ENCODE results near the gene CCT7.
A peak's percentile ranks its signal among the peaks of the same experiment; 100 is the strongest.

Gene CCT7

GRCh38 chr2:73268366-73268829 is 34.3 kb downstream of the CCT7 start:
- Histone ChIP-seq H3K27me3 (ENCODE audit: control insufficient read depth, insufficient read depth, low read length) (peaks cover 6% of the 10 kb centered on the region), H3K9ac (ENCODE audit: low read length) (no peak overlapping the region), H3K4me3 (ENCODE audit: low read length) (no peak overlapping the region)

DNA sequence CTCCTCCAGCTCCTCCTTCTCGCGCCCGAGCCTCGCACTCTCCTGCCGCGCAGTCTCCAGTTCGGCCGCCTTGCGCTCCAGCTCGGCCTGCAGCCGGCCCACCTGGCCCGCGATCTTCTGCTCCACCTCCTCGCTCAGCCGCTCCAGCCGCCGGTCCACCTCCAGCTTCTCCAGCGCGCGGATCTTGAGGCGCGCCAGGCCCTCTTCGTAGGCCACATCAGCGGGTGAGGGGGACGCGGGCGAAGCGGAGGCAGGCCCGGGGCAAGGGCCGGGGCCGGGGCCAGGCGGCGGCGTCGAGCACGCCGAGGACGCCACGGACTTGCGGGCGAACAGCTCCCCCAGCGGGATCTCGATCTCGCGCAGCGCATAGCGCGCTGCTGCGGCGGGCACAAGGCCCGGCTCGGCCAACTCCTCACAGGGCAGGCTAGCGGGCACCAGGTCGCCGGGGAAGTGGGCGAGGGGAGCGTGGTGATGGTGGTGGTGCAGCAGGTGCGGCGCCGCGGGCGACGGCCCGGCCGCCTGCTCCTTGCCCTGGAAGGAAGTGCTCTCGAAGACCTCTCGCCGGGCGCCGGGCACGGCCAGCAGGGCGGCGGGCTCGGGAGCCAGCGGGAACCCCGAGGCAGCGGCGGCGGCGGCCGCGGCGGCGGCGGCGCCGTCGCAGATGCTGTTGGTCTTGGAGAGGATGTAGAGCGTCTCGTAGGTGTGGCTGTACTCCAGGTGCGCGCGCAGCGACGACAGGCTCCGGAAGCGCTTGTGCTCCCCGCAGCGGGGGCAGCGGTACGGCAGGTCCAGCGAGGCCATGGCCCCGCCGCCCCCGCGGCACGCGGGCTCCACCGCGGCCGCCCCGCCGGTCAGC is 35.0 kb downstream of the CCT7 start:
- Histone ChIP-seq H3K4me3 (ENCODE audit: low read length) (peak overlapping the region; percentile 51), H3K27me3 (ENCODE audit: control insufficient read depth, insufficient read depth, low read length) (peaks cover 6% of the 10 kb centered on the region), H3K27ac (ENCODE audit: low read depth, low read length) (no peak overlapping the region), H3K36me3 (ENCODE audit: control insufficient read depth, insufficient read depth, low read length) (no peaks in the 10 kb centered on the region), H3K9ac (ENCODE audit: low read length) (no peak overlapping the region), H3K4me1 (ENCODE audit: control insufficient read depth, insufficient read depth, low read length) (no peaks in the 10 kb centered on the region)

More at GRCh38 chr2:73268366-73268829, 34.3 kb downstream of the CCT7 start:
- Histone ChIP-seq H3K36me3 (ENCODE audit: control insufficient read depth, insufficient read depth, low read length) (no peaks in the 10 kb centered on the region), H3K4me1 (ENCODE audit: control insufficient read depth, insufficient read depth, low read length) (no peaks in the 10 kb centered on the region), H3K27ac (ENCODE audit: low read depth, low read length) (no peak overlapping the region)

DNA sequence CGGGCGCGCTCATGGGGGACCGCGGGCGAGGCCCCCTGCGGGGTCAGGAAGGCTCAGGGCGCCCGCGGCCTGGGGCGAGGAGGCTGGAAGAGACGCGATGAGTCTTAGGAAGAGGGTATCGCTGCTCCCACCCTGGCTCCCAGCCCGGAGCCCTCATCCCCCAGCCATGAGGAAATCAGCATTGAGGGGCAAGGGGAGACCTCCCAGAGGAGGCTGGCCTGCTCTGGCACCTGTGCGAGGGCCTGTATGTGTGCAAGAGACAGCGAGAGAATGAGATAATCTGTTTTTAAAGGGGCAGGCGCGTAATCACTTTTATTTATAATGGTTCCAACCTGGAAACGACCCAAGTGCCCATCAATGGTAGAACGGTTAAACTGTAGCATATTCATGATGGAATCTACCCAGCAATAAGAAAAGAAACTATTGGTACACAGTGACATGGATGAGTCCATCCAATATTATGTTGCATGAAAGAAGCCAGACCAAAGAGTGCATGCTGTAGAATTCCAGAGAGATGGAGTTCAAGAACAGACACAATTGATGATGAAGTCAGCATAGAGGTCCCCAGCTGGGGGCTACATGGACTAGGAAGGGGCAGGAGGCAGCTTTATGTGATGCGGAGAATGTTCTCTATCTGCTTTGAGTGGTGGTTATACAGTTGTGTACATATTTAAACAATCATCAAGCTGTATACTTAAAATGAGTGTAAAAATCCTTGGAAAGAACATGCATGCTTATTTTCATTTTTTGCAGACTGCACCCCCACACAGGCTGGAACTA is 35.8 kb downstream of the CCT7 start:
- peak overlapping the region; percentile 31 for H3K4me3 ChIP-seq (ENCODE audit: low read length)

GRCh38 chr2:73272270-73272669 is 38.2 kb downstream of the CCT7 start:
- Histone ChIP-seq H3K27ac (ENCODE audit: low read depth, low read length) (no peak overlapping the region), H3K9ac (ENCODE audit: low read length) (no peak overlapping the region)

More for the DNA sequence above, 35.8 kb downstream of the CCT7 start:
- Histone ChIP-seq H3K27me3 (ENCODE audit: control insufficient read depth, insufficient read depth, low read length) (peaks cover 6% of the 10 kb centered on the region), H3K27ac (ENCODE audit: low read depth, low read length) (no peak overlapping the region), H3K36me3 (ENCODE audit: control insufficient read depth, insufficient read depth, low read length) (no peaks in the 10 kb centered on the region), H3K4me1 (ENCODE audit: control insufficient read depth, insufficient read depth, low read length) (no peaks in the 10 kb centered on the region), H3K9ac (ENCODE audit: low read length) (no peak overlapping the region)

GRCh38 chr2:73279852-73280251 is 45.7 kb downstream of the CCT7 start:
- Histone ChIP-seq H3K36me3 (ENCODE audit: control insufficient read depth, insufficient read depth, low read length) (no peaks in the 10 kb centered on the region), H3K4me1 (ENCODE audit: control insufficient read depth, insufficient read depth, low read length) (peaks cover 2% of the 10 kb centered on the region), H3K4me3 (ENCODE audit: low read length) (no peak overlapping the region), H3K27me3 (ENCODE audit: control insufficient read depth, insufficient read depth, low read length) (no peaks in the 10 kb centered on the region), H3K27ac (ENCODE audit: low read depth, low read length) (no peak overlapping the region), H3K9ac (ENCODE audit: low read length) (no peak overlapping the region)

More at GRCh38 chr2:73272270-73272669, 38.2 kb downstream of the CCT7 start:
- H3K36me3 ChIP-seq (ENCODE audit: control insufficient read depth, insufficient read depth, low read length) = no peaks in the 10 kb centered on the region
- H3K4me3 ChIP-seq (ENCODE audit: low read length) = no peak overlapping the region
- peaks cover 6% of the 10 kb centered on the region for H3K27me3 ChIP-seq (ENCODE audit: control insufficient read depth, insufficient read depth, low read length)
- no peaks in the 10 kb centered on the region for H3K4me1 ChIP-seq (ENCODE audit: control insufficient read depth, insufficient read depth, low read length)

DNA sequence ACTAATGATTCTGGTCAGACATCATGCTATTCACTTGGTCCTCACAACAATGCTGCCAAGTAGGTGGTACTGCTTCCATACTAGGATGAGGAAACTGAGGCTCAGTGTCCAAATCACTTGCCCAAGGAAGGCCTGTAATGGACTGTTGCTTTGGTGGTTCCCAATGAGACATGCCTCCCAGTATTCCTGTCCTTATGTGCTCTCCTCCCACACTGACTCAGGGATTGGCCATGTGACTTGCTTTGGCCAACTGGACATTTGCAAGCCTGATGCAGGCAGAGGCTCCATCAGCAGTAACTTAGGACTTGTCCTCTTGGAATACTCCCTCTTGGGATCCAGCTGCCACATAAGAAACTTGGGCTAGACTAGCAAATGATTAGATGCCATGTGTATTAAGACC is 47.1 kb downstream of the CCT7 start:
- H3K27ac ChIP-seq (ENCODE audit: low read depth, low read length) = no peak overlapping the region
- H3K9ac ChIP-seq (ENCODE audit: low read length) = no peak overlapping the region
- H3K27me3 ChIP-seq (ENCODE audit: control insufficient read depth, insufficient read depth, low read length) = peaks cover 4% of the 10 kb centered on the region
- H3K36me3 ChIP-seq (ENCODE audit: control insufficient read depth, insufficient read depth, low read length) = no peaks in the 10 kb centered on the region
- peaks cover 2% of the 10 kb centered on the region for H3K4me1 ChIP-seq (ENCODE audit: control insufficient read depth, insufficient read depth, low read length)
- H3K4me3 ChIP-seq (ENCODE audit: low read length) = no peak overlapping the region

DNA sequence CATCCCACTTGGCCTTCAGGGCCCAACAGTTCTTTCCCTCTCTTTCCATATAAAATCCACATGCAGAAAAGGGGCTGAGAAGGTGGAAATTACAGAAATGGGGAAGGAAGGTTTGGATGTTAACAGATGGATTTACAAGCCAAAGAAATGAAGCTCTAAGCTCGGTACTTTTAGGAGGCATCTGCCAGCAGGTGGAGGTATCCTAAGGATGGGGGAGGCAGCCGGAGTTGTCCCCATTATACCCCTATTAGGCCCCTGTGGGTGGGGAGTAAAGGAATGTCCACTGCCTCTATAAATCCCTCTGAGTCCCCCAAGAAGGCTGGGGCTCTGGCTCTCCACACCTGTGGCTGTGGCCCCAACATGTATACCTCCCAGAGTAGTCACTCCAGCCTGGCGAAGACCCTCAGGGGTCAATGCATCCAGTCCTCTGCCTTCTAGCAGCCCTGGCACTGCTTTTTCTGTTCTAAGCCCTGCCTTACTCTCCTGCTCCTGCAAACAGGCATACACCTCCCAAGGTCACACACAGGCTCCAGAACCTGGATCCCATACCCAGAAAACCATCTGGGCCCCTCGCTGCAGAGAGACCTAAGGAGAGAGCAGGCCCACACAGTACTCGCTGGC is 48.9 kb downstream of the CCT7 start:
- Histone ChIP-seq H3K4me1 (ENCODE audit: control insufficient read depth, insufficient read depth, low read length) (peaks cover 2% of the 10 kb centered on the region), H3K36me3 (ENCODE audit: control insufficient read depth, insufficient read depth, low read length) (no peaks in the 10 kb centered on the region), H3K27ac (ENCODE audit: low read depth, low read length) (no peak overlapping the region), H3K27me3 (ENCODE audit: control insufficient read depth, insufficient read depth, low read length) (peaks cover 5% of the 10 kb centered on the region), H3K9ac (ENCODE audit: low read length) (no peak overlapping the region), H3K4me3 (ENCODE audit: low read length) (peak overlapping the region; percentile 69)

- peaks cover 5% of the 10 kb centered on the region for H3K27me3 ChIP-seq (ENCODE audit: control insufficient read depth, insufficient read depth, low read length)
- no peak overlapping the region for H3K9ac ChIP-seq (ENCODE audit: low read length)
- H3K36me3 ChIP-seq (ENCODE audit: control insufficient read depth, insufficient read depth, low read length) = no peaks in the 10 kb centered on the region
- no peak overlapping the region for H3K27ac ChIP-seq (ENCODE audit: low read depth, low read length)
- peak overlapping the region; percentile 69 for H3K4me3 ChIP-seq (ENCODE audit: low read length)
- peaks cover 2% of the 10 kb centered on the region for H3K4me1 ChIP-seq (ENCODE audit: control insufficient read depth, insufficient read depth, low read length)
These were observed 49.6 kb downstream of the CCT7 start for GRCh38 chr2:73283545-73284295.

- Histone ChIP-seq H3K4me3 (ENCODE audit: low read length) (peak within 1 kb of the TSS; percentile 69), H3K4me1 (ENCODE audit: control insufficient read depth, insufficient read depth, low read length) (peaks cover 2% of the 10 kb centered on the region), H3K27me3 (ENCODE audit: control insufficient read depth, insufficient read depth, low read length) (peaks cover 5% of the 10 kb centered on the region), H3K9ac (ENCODE audit: low read length) (no peak within 1 kb of the TSS), H3K27ac (ENCODE audit: low read depth, low read length) (no peak within 1 kb of the TSS), H3K36me3 (ENCODE audit: control insufficient read depth, insufficient read depth, low read length) (no peaks in the 10 kb centered on the region)
These were observed 50.4 kb downstream of the CCT7 start, which contains the start of gene FBXO41 for GRCh38 chr2:73284296-73285158. FBXO41 (minus strand) TSS chr2:73284478; CDS start chr2:73269630, 14,848 bp downstream.

- H3K27ac ChIP-seq (ENCODE audit: low read depth, low read length) = no peak overlapping the region
- H3K36me3 ChIP-seq (ENCODE audit: control insufficient read depth, insufficient read depth, low read length) = no peaks in the 10 kb centered on the region
- H3K4me1 ChIP-seq (ENCODE audit: control insufficient read depth, insufficient read depth, low read length) = peaks cover 2% of the 10 kb centered on the region
- peak overlapping the region; percentile 69 for H3K4me3 ChIP-seq (ENCODE audit: low read length)
- H3K9ac ChIP-seq (ENCODE audit: low read length) = no peak overlapping the region
- H3K27me3 ChIP-seq (ENCODE audit: control insufficient read depth, insufficient read depth, low read length) = peaks cover 5% of the 10 kb centered on the region
These were observed 51.1 kb downstream of the CCT7 start for GRCh38 chr2:73285159-73285739.

All from rectal smooth muscle tissue (tissue), 1 donor.